SK-N-MC (cell line): ENCODE measurements around the gene R3HDML.

Experiments used
- EZH2 ChIP-seq: fragments of 200-600 bp; sonication (generic); IDR thresholded peaks from one replicate; pipeline ENCODE4 v1.6.1; 2017; ENCODE audit warnings: antibody characterized with exemption
- FOXP2 ChIP-seq: optimal IDR thresholded peaks from 2 replicates; pipeline ENCODE3; 2011; ENCODE audit warnings: mild to moderate bottlenecking, moderate library complexity; ENCODE audit not compliant: insufficient read depth; ENCODE audit errors: extremely low read length, control extremely low read depth
- POLR2AphosphoS5 ChIP-seq: IDR thresholded peaks from 2 replicates; pipeline ENCODE4 v1.6.1; 2012; ENCODE audit warnings: mild to moderate bottlenecking, low read depth, low read length, borderline replicate concordance

- TF ChIP-seq EZH2 = no peak
- TF ChIP-seq POLR2AphosphoS5 = no peak
- TF ChIP-seq FOXP2 = no peak
Measured at GRCh38 chr20:44355498-44356352, 18.9 kb downstream of the R3HDML start, which contains the start of gene HNF4A.
